ENCODE measurements around the gene WTIP.
"Not testable (repeated sequence)": the region's sequence is repeated elsewhere in the genome, so short reads cannot be mapped to it uniquely, and the experiment has no call there.

WTIP gene

DNA sequence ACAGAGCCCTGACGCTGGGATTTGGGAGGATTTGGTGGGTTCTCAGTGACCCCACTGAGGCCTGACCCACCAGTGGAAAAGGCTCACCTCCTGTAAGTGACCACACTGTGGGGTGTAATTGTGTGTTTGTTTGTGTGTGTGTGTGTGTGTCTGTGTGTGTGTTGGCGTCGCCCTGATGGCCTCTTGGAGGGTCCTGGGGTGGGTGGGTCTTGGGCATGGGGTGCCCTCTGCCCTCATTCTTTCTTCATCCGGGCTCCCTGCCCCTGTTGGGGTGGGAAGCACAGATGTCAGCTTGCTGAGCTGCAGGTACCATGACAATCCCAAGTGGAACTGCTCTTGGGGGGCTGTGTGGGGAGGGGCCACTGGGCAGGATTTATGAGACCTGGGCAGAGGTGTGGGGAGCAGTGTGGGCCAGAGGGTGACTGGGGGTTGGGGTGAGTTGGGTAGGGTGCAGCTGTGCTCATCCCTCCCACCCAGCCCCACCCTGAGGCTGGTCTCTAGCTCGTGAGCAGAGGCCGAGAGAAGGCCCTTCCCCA is 22.8 kb downstream of the WTIP start:
- no peak for DNase-seq (ENCODE audit: low read depth)

DNA sequence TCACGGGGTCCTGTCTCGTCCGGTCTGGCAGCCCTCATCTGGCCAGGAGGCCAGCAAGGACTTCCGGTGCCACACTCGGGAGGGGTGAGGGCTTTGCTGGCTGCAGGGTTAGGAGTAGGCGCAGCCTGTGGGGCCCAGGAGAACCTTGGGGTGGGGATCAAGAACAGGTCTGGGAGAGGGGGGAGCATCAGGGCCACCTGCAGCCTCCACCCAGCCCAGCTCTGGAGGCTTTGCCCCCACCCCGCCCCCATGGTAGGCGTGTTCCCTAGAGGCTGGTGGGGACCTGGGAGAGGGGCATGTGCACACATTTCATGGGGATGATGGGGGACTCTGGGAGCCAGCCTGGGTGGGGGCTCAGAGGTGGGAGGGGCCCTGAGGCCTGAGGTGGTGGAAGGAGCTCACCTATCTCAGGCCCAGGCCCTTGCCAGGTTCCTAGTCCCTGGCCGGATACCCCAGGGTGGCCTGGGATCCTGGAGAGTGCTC is 23.3 kb downstream of the WTIP start:
- no peak for DNase-seq (ENCODE audit: low read depth)

DNA sequence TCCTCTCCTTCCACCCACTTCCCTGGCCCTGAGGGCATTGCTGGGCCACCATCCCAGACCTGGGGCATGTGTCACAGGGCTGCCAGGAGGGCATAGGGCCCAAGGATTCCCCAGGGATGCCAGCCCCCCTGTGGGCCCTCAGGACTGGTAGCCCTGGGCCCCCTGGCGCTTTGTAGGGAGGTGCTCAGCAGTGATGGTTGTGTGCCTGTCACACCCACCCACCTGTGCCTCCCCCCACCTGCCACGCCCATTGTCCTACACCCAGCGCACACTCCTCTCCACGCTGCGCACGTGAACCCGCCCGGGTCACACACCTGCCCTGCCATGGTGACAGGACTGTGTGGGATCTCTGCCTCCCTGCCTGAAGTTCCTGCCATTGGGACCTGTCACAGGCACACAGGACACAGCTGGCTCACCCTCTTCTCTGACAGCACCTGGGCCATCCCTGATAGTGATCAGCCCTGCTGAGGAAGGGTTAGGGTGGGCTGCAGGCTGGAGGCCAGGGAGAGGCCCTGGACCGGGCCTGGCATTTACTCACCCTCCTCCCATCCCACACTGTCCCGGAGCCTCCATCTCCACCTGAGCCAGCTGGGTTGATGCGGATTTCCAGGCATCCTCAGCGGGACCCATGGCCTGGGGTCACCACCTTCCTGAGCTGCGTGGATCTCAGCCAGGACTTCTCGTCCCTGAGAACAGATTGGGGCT is 23.9 kb downstream of the WTIP start:
- DNase-seq (ENCODE audit: low read depth), result no peak

DNA sequence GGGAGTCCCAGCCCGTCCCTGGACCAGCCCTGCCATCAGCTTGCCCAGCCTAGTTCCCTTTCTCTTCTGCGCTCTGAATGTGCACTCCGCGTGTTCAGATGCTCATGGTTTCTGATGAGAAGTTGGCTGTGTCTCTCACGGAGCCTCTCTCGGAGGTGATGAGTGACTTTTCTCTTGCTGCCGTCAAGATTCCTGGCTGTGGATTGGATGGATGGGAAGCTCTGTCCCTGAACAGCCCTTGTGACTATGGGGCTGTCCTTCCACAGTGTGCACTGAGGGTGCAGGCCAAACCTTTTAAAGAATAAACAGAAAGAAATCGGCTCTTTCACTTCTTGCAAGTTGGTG is 24.4 kb downstream of the WTIP start:
- DNase-seq (ENCODE audit: low read depth), result no peak

DNA sequence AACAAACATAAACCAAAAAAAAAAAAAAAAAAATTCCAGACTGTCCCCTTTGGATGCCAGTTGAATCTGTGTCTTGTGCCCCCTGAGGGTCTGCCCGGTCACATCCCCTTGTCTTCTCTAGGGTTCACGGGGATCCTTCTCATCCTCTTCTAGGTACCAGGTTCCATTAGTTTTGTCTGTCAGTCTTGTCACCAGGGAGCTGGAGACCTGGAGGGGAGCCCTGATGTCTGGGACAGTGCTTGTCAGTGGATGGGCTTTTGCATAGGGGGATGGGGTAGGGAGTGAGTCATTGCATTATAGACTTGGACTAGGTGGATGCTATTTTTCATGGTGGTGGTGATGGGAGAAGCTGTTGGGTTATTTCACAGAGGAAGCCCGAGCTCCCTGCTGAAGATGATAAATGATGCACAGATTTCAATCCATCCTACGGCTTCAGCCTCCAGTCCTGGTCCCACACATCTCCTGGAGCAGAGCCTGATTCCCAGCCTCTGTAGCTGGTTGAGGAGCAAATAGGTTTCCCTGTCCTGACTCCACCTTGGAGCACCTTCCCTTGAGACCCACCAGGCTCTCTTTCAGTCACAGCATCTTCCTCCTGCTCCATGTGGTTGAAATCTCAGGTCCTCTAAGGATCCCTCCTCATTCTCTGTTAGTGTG is 26.0 kb downstream of the WTIP start:
- no peak for DNase-seq (ENCODE audit: low read depth)

DNA sequence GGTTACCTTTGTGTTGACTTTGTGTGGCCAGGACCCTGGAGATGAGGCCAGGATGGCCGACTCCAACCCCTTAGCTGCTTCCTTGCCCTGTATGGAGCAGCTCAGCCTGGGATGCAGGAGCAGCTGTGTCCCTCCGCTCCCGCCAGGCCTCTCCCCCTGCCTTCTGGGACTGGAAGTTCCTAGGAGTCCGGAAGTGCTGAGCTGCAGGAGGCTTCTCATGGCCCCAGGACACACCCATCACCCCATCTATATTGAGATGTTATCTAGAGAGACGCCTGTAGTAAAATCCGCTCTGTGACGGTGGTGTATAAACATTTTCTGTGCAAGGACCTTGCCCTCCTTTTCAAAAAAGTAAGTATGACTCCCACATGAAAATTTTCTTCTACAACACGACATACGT is 27.0 kb downstream of the WTIP start:
- no peak for DNase-seq (ENCODE audit: low read depth)

DNA sequence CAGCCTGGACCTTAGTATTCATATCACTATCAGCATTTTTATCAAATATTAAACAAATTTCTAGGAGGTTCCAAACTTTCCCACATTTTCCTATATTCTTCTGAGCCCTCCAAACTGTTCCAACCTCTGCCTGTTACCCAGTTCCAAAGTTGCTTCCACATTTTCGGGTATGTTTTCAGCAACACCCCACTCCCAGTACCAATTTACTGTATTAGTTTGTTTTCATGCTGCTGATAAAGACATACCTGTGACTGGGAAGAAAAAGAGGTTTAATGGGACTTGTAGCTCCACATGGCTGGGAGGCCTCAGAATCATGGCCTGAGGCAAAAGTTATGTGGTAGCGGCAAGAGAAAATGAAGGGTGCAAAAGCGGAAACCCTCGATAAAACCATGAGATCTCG is 29.3 kb downstream of the WTIP start:
- DNase-seq (ENCODE audit: low read depth), result not testable (repeated sequence)

DNA sequence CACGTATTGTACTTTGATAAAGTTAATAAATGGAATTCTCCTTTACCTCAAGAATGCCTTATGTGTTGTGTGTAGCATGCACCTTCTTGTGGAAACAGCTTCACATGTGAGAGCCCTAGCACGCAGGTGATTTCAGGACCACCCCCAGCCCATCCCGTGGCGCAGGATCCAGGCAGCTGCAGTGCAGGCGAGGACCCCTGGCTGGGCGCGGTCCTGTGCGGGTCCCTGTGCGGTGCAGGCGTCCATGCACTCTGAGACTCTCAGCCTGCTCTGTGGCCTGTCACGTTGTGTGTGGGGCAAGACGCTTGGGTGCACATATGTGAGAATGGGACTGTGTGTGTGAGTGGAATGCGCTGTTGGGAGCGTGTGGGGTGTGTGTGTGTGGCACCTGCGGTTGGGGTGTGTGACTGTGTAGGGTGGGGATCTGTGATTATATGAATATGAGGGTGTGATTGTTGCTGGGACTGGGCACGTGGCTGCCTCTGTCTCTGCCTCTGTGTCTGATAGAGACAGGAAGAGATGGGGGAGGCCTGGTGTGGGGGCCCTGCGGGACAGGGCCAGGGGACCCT is 30.8 kb downstream of the WTIP start:
- no peak for DNase-seq (ENCODE audit: low read depth)

DNA sequence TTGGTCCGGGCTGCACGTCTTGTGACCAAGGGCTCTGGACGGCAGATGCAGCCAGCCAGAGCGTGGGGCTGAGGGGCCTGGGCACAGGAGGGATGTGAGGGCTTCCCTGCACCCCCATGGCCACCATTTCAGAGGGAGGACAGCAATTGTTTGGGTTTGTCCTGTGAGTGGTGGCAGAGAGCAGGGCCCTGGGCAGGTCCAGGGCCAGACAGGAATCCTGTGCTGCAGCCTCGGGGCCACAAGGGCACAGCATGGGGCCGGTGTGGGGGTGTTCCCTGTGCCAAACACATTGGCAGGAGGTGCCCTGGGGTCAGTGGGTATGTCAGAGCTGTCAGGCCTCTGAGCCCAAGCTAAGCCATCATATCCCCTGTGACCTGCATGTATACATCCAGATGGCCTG is 32.2 kb downstream of the WTIP start:
- DNase-seq (ENCODE audit: low read depth), result no peak

DNA sequence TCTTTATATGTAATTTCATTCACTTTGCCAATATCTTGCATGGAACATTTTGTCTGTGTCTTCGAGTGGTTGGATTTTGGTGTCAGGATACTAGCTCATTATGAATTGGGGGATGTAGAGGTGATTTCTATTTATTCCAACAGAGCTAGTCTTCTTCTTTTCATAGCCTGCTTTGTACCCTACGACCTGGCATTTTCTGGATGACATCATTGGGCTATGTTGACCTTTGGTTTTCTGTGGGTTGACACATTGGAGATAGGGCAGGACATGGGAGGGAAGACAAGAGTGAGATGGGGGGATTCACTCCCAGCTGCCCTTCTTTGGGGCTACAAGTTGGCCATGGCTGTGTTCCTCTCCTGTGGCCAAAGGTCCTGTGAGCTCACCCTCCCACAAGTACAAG is 38.0 kb downstream of the WTIP start:
- no peak for DNase-seq (ENCODE audit: low read depth)

DNA sequence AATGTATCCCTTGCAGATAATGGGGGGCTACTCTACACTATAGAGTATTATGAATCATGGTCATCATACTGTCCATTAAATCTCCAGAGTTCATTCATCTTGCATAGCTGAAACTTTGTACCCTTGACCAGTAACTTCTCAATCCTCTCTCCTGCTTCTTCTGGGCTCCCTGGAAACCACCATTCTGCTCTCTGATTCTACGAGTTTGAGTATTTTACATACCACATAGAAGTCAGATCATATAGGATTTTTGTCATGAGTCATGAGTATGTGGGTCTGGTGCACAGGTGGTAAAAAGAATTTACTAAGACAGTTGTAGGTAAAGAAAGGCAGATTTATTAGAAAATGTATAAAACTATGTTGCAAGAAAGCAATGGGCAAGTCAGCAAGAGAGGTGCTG is 41.9 kb downstream of the WTIP start:
- DNase-seq (ENCODE audit: low read depth), result no peak

DNA sequence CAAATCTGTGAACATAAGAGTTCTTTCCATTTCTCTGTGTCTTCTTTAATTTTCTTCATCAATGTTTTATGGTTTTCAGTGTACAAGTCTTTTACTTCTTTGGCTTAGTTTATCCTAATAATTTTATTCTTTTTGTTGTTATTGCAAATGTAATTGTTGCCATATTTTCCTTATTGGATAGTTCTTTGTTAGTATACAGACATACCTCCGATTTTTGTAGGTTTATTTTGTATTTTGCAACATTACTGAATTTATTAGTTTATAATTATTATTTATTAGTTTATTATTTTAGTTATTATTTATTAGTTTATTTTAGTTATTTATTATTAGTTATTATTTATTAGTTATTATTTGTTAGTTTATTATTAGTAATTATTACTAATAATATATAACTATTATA is 43.4 kb downstream of the WTIP start:
- no peak for DNase-seq (ENCODE audit: low read depth)

DNA sequence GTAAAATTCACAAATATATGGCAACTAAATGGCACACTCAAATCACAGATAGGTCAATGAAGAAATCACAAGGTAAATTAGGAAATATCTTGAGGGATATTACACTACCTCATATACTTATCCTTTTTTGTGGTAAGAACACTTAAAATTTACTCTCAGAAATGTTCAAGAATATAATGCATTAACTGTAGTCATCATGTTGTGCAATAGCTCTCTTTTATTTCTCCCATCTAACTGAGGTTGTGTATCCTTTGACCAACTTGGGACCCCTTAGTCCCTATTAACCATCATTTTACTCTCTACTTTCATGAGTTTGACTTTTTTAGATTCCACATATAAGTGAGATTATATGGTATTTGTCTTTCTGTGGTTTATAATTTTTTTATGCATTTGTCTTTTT is 52.6 kb downstream of the WTIP start:
- no peak for DNase-seq (ENCODE audit: low read depth)

DNA sequence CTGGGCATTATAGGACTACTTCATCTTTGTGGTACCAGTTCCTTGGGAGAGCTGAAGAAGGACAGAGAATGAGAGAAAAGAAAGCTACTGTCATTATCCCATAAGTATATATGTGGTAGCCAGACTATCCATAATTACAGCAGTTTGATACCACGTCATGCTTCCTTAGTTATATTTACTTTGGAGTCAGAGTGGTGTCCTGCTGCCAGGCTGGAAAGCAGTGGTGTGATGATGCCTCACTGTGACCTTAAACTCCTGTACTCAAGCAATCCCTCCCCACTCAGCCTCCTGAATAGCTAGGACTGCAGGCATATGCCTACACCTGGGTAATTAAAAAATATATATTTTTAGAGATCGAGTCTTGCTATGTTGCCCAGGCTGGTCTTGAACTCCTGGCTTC is 57.8 kb downstream of the WTIP start:
- DNase-seq (ENCODE audit: low read depth), result no peak

DNA sequence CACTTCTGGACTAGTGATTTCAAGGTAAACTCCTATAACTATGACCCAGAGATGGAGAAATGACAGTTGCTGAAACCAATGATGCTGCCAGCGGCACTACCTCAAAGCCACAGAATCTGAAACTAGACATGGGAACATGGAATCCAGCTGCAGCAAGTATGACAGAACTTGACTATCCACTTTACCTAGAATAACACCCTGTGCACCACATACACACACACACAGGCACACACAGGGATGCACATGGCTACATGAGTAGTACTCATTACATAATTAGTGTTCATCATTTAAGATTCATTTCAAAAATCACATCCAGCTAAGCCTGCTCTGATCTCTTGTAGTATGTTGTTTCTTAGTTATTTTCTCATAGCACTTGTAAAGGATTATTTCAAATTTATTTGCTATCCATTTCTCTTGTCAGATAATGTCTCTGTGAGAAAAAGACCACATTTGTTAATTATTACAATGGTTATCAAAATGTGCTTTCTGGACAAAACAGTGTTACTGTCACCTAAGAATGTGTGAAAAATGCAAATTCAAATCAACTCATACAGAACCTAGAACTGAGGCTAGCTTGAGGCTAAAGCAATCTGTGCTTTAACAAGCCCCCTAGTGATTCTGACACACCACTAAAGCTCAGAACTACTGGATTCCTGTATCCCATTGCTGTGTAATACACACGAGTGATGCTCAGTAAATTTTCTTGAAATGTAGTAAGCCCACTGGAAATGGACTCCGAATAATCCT is 59.4 kb downstream of the WTIP start:
- DNase-seq (ENCODE audit: low read depth), result no peak

DNA sequence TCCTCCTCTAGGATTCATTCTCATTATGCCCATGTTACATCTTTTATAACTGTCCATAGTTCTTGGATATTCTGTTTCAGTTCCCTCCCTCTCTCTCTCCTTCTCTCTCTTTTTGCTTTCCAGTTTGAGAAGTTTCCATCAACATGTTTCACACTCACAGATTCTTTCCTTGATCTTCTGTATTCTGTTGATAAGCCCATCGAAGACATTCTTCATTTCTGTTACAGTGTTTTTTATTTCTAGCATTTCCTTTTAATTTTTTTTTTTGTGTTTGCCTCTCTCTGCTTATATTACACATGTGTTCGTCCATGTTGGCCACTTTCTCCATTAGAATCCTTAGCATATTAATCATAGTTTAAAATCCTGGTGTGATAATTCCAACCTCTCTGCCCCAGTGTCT is 68.3 kb downstream of the WTIP start:
- no peak for DNase-seq (ENCODE audit: low read depth)

DNA sequence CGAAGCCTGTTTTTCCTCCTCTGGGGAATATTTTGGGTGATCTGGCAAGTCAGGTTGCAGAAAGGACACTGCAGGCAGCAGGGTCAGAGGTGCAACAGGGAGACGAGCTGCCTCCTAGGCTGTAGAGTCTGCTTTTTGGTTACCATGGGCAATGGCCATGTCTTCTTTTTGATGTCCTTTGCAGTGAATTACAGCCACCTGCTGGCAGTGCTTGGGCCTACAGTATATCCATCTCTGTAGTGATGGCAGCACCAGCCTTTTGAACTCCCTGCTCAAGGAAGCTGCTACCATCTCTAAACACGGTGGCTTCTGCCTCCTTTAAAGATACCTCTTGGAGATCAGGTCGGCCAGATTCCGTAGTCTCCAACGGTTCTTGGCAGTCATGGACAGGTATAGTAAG is 73.9 kb downstream of the WTIP start:
- no peak for DNase-seq (ENCODE audit: low read depth)

DNA sequence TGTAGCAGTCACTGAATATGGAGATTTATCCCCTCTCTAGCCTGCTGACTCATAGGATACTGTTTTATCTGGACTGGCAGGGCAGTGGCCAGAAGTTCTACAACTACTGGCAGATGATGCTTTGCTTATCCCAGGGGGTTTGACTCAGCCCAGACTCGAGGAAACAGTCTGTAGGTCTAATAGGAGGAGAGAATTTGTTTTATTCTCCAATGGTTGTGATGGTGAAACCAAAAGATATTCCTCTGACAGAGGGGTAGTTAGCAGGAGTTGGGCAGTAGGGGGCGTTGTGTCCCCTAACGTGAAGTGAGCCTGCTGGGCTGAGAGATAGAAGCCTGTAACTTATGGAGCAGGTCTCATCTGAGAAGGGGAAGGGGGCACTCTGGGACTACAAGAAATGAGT is 74.9 kb downstream of the WTIP start:
- DNase-seq (ENCODE audit: low read depth), result no peak

DNA sequence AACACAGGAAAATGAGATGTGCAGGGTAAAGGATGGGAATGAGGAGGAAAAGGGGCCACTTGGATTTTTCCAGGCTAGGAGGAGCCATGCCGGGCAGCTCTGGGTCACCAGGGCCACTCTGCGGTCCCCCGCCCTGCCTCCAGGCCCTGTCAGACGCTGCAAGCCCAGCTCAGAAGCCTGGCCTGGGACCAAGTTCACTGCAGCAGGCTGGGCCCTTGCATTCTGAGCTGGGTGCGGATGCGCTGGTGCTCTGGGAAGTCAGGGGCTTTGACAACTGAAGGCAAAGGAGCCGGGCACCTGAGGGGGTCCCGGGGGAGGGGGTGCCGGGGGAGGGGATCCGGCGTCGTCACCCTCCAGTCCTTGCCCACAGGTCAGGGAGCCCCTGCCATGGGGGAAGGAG is 77.5 kb downstream of the WTIP start:
- DNase-seq (ENCODE audit: low read depth), result no peak

DNA sequence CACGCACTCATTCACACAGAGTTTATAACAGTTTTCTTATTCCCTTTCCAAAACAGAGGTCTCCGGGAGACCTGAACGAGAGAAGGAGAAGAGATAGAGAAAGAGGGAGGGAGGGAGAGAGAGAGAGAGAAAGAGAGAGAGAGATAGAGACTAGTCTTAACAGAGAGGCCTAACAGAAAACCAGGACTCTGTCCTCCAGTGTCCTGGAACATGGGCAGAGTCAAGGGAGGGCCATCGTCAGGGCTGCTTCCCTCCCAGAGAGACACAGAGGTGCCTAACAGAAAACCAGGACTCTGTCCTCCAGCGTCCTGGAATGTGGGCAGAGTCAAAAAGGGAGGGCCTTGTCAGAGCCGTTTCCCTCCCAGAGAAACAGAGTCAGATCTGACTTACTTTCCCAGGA is 78.7 kb downstream of the WTIP start:
- DNase-seq (ENCODE audit: low read depth), result no peak
